ENCODE data around the gene OR10AD1. TPM values are rescaled to one million over a fixed set of nuclear protein-coding genes. Genes with fewer than 3 reads are reported as not detected.

The OR10AD1 gene
- polyA plus RNA-seq, 1 of the 3 experiments (the other 2 are of a cell fraction): not detected

DNA sequence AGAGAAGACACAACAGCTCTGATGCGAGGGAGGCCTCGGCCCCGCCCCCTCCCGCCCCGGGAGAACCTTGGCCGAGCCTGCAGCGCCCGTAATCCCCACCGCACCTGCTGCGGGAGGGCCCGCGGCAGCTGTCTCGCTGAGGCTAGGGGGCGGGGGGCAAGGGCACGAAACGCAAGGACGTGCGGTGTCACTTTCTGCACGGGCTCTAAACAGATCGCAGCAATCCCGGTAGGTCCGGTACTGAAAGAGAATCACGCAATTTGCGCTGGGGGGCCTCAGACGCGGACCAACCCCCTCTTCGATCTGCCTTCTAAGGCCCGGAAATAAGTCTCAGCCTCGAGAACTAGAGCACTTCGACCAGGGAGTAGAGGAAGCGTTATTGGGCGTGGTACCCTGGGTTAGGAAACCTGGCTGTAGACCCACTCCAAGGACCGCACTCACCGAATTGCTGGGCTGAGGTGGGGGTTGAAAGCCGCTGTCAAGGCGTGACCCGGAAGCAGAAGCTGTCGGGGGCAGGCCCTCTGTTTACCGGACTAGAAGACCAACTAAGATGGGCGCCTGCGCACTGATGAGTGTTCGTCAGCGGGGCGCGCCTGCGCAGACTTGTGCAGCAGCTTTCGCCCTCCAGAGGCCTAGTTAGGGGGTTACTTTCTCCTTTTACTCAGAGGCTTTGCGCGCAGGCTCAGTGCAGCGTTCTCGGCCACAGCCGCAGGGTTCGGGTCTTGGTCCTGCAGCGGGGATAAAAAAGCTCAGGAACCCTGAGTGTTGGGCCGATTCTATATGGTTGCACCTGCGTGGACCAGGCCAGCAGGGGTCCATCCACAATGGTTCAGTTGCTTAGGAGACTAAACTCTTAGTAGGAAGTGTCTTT lies 45.8 kb downstream of the OR10AD1 start, which contains the start of gene ASB8:
Gene ASB8, minus strand, starts transcription at position 498 of the 871 bp plus-strand sequence. CDS start 4,019 bp downstream, outside the sequence.
- TF ChIP-seq, protein P1, sequence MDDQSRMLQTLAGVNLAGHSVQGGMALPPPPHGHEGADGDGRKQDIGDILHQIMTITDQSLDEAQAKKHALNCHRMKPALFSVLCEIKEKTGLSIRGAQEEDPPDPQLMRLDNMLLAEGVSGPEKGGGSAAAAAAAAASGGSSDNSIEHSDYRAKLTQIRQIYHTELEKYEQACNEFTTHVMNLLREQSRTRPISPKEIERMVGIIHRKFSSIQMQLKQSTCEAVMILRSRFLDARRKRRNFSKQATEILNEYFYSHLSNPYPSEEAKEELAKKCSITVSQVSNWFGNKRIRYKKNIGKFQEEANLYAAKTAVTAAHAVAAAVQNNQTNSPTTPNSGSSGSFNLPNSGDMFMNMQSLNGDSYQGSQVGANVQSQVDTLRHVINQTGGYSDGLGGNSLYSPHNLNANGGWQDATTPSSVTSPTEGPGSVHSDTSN (IDR thresholded peaks at IDR 0.05): peak; percentile 26; the same call in 1 of the 2 replicates
- TF ChIP-seq EZH2phosphoT487 (IDR thresholded peaks at IDR 0.05; ENCODE audit: borderline replicate concordance, low read depth) (no peak), GABPA (IDR thresholded peaks at IDR 0.05; ENCODE audit: low read depth) (peak; percentile 87), ELF1 (IDR thresholded peaks at IDR 0.05) (peak; percentile 56; the same call in 1 of the 2 replicates), MXI1 (IDR thresholded peaks at IDR 0.05; ENCODE audit: low read depth, low read length) (peak; percentile 84), RFX5 (IDR thresholded peaks at IDR 0.05; ENCODE audit: low read length) (0 out of 2 replicates have a peak, but pooled peaks have one; percentile 46), SIN3A (IDR thresholded peaks at IDR 0.05; ENCODE audit: borderline replicate concordance, low read depth, low read length) (peak; percentile 97), TAF1 (IDR thresholded peaks at IDR 0.05; ENCODE audit: borderline replicate concordance, low read depth, low read length) (0 out of 2 replicates have a peak, but pooled peaks have one; percentile 22), RXRA (IDR thresholded peaks at IDR 0.05; ENCODE audit: borderline replicate concordance, low read depth) (no peak), RAD21 (IDR thresholded peaks at IDR 0.05; ENCODE audit: low read length) (peak; percentile 28; the same call in 1 of the 2 replicates), GATA2 (CRISPR knock-in tag; IDR thresholded peaks at IDR 0.05) (no peak), CHD2 (IDR thresholded peaks at IDR 0.05; ENCODE audit: low read length, partially characterized antibody) (peak; percentile 94), YY1 (IDR thresholded peaks at IDR 0.05; ENCODE audit: low read depth) (no peak), MEF2A (IDR thresholded peaks at IDR 0.05; ENCODE audit: borderline replicate concordance, low read depth) (no peak), NRF1 (IDR thresholded peaks at IDR 0.05; ENCODE audit: low read depth, low read length) (peak; percentile 93), SMC3 (IDR thresholded peaks at IDR 0.05; ENCODE audit: low read depth, low read length) (peak; percentile 23; the same call in 1 of the 2 replicates), POLR2AphosphoS5 (IDR thresholded peaks at IDR 0.05; ENCODE audit: low read depth, low read length) (peak; percentile 58; the same call in 1 of the 2 replicates), FOXJ3 (CRISPR knock-in tag; IDR thresholded peaks at IDR 0.05) (peak; percentile 62; the same call in 1 of the 2 replicates), JUND (IDR thresholded peaks at IDR 0.05) (no peak)
- TF ChIP-seq, protein P2, sequence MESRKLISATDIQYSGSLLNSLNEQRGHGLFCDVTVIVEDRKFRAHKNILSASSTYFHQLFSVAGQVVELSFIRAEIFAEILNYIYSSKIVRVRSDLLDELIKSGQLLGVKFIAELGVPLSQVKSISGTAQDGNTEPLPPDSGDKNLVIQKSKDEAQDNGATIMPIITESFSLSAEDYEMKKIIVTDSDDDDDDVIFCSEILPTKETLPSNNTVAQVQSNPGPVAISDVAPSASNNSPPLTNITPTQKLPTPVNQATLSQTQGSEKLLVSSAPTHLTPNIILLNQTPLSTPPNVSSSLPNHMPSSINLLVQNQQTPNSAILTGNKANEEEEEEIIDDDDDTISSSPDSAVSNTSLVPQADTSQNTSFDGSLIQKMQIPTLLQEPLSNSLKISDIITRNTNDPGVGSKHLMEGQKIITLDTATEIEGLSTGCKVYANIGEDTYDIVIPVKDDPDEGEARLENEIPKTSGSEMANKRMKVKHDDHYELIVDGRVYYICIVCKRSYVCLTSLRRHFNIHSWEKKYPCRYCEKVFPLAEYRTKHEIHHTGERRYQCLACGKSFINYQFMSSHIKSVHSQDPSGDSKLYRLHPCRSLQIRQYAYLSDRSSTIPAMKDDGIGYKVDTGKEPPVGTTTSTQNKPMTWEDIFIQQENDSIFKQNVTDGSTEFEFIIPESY (IDR thresholded peaks at IDR 0.05; ENCODE audit: borderline replicate concordance, low read depth): no peak
- TF ChIP-seq, protein P3, sequence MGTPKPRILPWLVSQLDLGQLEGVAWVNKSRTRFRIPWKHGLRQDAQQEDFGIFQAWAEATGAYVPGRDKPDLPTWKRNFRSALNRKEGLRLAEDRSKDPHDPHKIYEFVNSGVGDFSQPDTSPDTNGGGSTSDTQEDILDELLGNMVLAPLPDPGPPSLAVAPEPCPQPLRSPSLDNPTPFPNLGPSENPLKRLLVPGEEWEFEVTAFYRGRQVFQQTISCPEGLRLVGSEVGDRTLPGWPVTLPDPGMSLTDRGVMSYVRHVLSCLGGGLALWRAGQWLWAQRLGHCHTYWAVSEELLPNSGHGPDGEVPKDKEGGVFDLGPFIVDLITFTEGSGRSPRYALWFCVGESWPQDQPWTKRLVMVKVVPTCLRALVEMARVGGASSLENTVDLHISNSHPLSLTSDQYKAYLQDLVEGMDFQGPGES (IDR thresholded peaks at IDR 0.05; ENCODE audit: low read depth, low read length): no peak
- TF ChIP-seq, protein P4, sequence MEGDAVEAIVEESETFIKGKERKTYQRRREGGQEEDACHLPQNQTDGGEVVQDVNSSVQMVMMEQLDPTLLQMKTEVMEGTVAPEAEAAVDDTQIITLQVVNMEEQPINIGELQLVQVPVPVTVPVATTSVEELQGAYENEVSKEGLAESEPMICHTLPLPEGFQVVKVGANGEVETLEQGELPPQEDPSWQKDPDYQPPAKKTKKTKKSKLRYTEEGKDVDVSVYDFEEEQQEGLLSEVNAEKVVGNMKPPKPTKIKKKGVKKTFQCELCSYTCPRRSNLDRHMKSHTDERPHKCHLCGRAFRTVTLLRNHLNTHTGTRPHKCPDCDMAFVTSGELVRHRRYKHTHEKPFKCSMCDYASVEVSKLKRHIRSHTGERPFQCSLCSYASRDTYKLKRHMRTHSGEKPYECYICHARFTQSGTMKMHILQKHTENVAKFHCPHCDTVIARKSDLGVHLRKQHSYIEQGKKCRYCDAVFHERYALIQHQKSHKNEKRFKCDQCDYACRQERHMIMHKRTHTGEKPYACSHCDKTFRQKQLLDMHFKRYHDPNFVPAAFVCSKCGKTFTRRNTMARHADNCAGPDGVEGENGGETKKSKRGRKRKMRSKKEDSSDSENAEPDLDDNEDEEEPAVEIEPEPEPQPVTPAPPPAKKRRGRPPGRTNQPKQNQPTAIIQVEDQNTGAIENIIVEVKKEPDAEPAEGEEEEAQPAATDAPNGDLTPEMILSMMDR (IDR thresholded peaks at IDR 0.05): peak; percentile 49
- POLR2A ChIA-PET: interaction anchor here (1.4 to 1.9 kb wide), 3 partner anchors 26 to 51 kb away, joined by 5 to 11 read pairs (median 8); partner anchors contain the start of genes CCDC184, PFKM and SENP1
- under 1% methylated on average over 42 of the region's 56 CpGs for WGBS (ENCODE audit: low lambda C conversion rate)

More for the DNA sequence above, 45.8 kb downstream of the OR10AD1 start, which contains the start of gene ASB8:
- Histone ChIP-seq H3K9me3 (no peaks in the 10 kb centered on the region), H3K4me1 (ENCODE audit: control insufficient read depth in 1 of 2, insufficient read depth in 2 of 2, low read depth in 1 of 2, low read length in 1 of 2) (peaks cover 0 to 8% of the 10 kb centered on the region in 2 experiments; a peak in 2 of 4 replicates), H2AFZ (ENCODE audit: low read depth) (peak within 1 kb of the TSS; percentile 99), H3K9me2 (no peaks in the 10 kb centered on the region), H4K20me1 (ENCODE audit: insufficient read depth) (no peaks in the 10 kb centered on the region), H3K27ac (ENCODE audit: low read depth in 2 of 2, low read length in 1 of 2) (peak within 1 kb of the TSS; percentile 59 to 92; a peak in 3 of 4 replicates), H3K4me3 (ENCODE audit: low read depth in 2 of 2, low read length in 1 of 2) (peak within 1 kb of the TSS; percentile 91 to 97), H3K36me3 (replicated peaks in 1 of 2; ENCODE audit: control insufficient read depth in 1 of 2, insufficient read depth in 2 of 2, low read length in 1 of 2) (peaks cover 3 to 17% of the 10 kb centered on the region in 2 experiments), H3K27me3 (ENCODE audit: insufficient read depth) (no peaks in the 10 kb centered on the region), H3F3A (replicated peaks; ENCODE audit: insufficient read depth) (peaks cover 1% of the 10 kb centered on the region), H3K9ac (peak within 1 kb of the TSS; percentile 61), H3K4me2 (peak within 1 kb of the TSS; percentile 75), H3K79me2 (ENCODE audit: insufficient read depth) (peaks cover 22% of the 10 kb centered on the region)
- CTCF ChIA-PET: interaction anchor here (0.6 to 4.1 kb wide), 18 partner anchors 8 to 461 kb away, joined by 3 to 18 read pairs (median 4); partner anchors contain the start of genes SENP1 and TMEM106C
- peak; percentile 97 for DNase-seq

Data from SK-N-SH (cell line).